Upper lobe of left lung (tissue), 6 donors: ENCODE data around the gene SLC25A45. TPM values are rescaled to one million over a fixed set of nuclear protein-coding genes. Genes with fewer than 3 reads are reported as not detected.

Experiments used
- ATAC-seq, 2 donors: fragments of 200-7000 bp; cut with Tn5 transposase; one replicate each; pipeline ENCODE4 v1.9.1; 2022; ENCODE audit warnings: mild to moderate bottlenecking in 2 of 2, moderate library complexity in 2 of 2; ENCODE audit not compliant: low FRiP score in 2 of 2
- DNase-seq, 2 donors: peaks; one replicate each; pipeline ENCODE4 v3.0.0-alpha.2; 2019 to 2020
- H3K27ac ChIP-seq, 4 donors: fragments of 200-600 bp; sonication (generic); one replicate each; pipeline ENCODE4 v1.5.1; 2016 to 2019
- H3K27me3 ChIP-seq, 4 donors: fragments of 200-600 bp; sonication (generic); one replicate each; pipeline ENCODE4 v1.5.1; 2017 to 2019
- H3K36me3 ChIP-seq, 4 donors: fragments of 200-600 bp; sonication (generic); one replicate each; pipeline ENCODE4 v1.5.1; 2016 to 2019
- H3K4me1 ChIP-seq, 4 donors: fragments of 200-600 bp; sonication (generic); one replicate each; pipeline ENCODE4 v1.5.1; 2018 to 2019
- H3K4me3 ChIP-seq, 4 donors: fragments of 200-600 bp; sonication (generic); one replicate each; pipeline ENCODE4 v1.5.1; 2017 to 2019; ENCODE audit warnings: mild to moderate bottlenecking in 2 of 4, moderate library complexity in 1 of 4
- H3K9me3 ChIP-seq, 4 donors: fragments of 200-600 bp; sonication (generic); one replicate each; pipeline ENCODE4 v1.5.1; 2018 to 2019
- EP300 ChIP-seq, 4 donors: sonication (generic); formaldehyde crosslinking; IDR thresholded peaks; one replicate each; pipeline ENCODE4 v1.5.1; 2017; ENCODE audit warnings: antibody characterized with exemption in 4 of 4, control low read depth in 2 of 4
- POLR2A ChIP-seq, 4 donors: fragments of 450-650 bp; IDR thresholded peaks; one replicate each; pipeline ENCODE4 v1.5.1; 2016 to 2017; ENCODE audit warnings: antibody characterized with exemption in 4 of 4, mild to moderate bottlenecking in 2 of 4
- POLR2AphosphoS5 ChIP-seq, 2 donors: sonication (generic); formaldehyde crosslinking; IDR thresholded peaks; one replicate each; pipeline ENCODE4 v1.5.1; 2017; ENCODE audit warnings: antibody characterized with exemption in 2 of 2
- WGBS, 2 donors: methylation state at CpG; one replicate each; pipeline ENCODE4 v1.1.5; 2017 to 2018; 5-methylcytosine and 5-hydroxymethylcytosine counted together
- total RNA-seq, 6 donors: library from RNA; depleted of rRNA in 4 of 6; stranded (reverse); fragments of >200 nt in 4 of 6; gene quantifications; one replicate each; pipeline versions ENCODE4 v1.1.0 to v1.2.1, GENCODE V29; 2016 to 2021
- TF ChIP-seq, protein P1 (sequence below), 6 experiments: fragments of 450-650 bp in 4 of 6; fragments of 200-600 bp in 2 of 6; sonication (generic) in 2 of 6; IDR thresholded peaks; one replicate each; pipeline ENCODE4 v1.5.1; 2016 to 2019; ENCODE audit warnings: antibody characterized with exemption in 6 of 6
- donor health status: DM: no; HTN: no; CAD: no; lungs with moderate emphysema.
- donor health status: DM: no; HTN: yes; CAD: no; lungs with severe emphysema.

Gene SLC25A45
- total RNA-seq, 6 donors from 2014 or later: 5.5 to 40.8 (median 19.4) TPM

DNA sequence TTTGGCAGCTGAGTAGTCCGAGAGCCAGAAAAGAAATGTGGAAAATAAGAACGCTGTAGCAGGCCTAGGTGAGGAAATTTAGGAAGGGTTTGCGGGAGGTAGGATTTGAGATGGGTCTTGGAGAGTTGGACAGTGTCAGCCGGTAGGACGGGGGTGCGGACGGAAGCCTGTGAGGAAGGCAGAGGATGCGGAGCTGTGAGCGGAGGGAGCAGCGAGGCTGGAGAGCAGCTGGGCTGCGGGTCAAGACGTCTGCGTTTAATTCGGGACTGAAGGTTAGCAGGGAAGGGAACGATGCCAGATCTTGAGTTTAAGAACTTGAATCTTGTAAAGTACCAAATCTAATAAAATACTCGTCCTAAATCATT lies 28.6 kb downstream of the SLC25A45 start:
- Histone ChIP-seq H3K27ac (peak overlapping the region; percentile 28 to 81 (median 47)), H3K9me3 (no peaks in the 10 kb centered on the region), H3K4me3 (peak overlapping the region; percentile 34 to 93 (median 84)), H3K27me3 (no peaks in the 10 kb centered on the region), H3K4me1 (peaks cover 16 to 22% (median 21%) of the 10 kb centered on the region in 4 donors), H3K36me3 (peaks cover 10 to 45% (median 34%) of the 10 kb centered on the region in 4 donors)
- DNase-seq (no peak), ATAC-seq (peak in 1 of 2 donors; percentile 7)
- whole genome bisulfite sequencing, 2 donors: 23 to 28% methylated on average over 16 of the region's 16 CpGs
- TF ChIP-seq, protein P1, sequence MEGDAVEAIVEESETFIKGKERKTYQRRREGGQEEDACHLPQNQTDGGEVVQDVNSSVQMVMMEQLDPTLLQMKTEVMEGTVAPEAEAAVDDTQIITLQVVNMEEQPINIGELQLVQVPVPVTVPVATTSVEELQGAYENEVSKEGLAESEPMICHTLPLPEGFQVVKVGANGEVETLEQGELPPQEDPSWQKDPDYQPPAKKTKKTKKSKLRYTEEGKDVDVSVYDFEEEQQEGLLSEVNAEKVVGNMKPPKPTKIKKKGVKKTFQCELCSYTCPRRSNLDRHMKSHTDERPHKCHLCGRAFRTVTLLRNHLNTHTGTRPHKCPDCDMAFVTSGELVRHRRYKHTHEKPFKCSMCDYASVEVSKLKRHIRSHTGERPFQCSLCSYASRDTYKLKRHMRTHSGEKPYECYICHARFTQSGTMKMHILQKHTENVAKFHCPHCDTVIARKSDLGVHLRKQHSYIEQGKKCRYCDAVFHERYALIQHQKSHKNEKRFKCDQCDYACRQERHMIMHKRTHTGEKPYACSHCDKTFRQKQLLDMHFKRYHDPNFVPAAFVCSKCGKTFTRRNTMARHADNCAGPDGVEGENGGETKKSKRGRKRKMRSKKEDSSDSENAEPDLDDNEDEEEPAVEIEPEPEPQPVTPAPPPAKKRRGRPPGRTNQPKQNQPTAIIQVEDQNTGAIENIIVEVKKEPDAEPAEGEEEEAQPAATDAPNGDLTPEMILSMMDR (IDR thresholded peaks at IDR 0.05): no peak
- TF ChIP-seq POLR2A (IDR thresholded peaks at IDR 0.05) (no peak), POLR2AphosphoS5 (IDR thresholded peaks at IDR 0.05) (no peak), EP300 (IDR thresholded peaks at IDR 0.05) (no peak)

DNA sequence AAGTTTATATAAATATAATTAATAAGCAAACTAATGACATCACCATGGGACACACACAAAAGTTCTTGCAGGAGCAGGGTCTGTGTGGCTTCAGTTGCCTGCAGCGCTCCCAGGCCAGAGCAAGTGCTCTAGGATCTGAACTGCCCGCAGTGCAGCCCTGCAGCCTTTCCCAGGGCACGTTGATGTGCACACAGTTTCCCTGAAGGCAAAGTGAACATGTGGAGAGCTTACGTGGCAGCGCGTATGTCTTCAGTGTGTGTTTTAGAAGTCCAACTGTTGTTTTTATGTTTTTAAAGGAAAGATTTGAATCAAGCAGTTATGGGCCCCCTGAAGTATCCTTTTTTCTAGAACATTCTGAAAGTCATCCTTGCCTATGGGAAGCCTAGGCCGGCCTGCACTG lies 29.1 kb downstream of the SLC25A45 start:
- H3K27ac ChIP-seq: no peak overlapping the region
- no peaks in the 10 kb centered on the region for H3K27me3 ChIP-seq
- H3K9me3 ChIP-seq: no peaks in the 10 kb centered on the region
- H3K4me1 ChIP-seq: peaks cover 16 to 22% (median 21%) of the 10 kb centered on the region in 4 donors
- DNase-seq (no peak), ATAC-seq (no peak)
- TF ChIP-seq, protein P1 (IDR thresholded peaks at IDR 0.05): no peak
- TF ChIP-seq EP300 (IDR thresholded peaks at IDR 0.05): no peak
- WGBS, 2 donors: 86 to 93% methylated on average over 7 of the region's 7 CpGs
- no peak overlapping the region for H3K4me3 ChIP-seq
- peaks cover 15 to 50% (median 39%) of the 10 kb centered on the region in 4 donors for H3K36me3 ChIP-seq

DNA sequence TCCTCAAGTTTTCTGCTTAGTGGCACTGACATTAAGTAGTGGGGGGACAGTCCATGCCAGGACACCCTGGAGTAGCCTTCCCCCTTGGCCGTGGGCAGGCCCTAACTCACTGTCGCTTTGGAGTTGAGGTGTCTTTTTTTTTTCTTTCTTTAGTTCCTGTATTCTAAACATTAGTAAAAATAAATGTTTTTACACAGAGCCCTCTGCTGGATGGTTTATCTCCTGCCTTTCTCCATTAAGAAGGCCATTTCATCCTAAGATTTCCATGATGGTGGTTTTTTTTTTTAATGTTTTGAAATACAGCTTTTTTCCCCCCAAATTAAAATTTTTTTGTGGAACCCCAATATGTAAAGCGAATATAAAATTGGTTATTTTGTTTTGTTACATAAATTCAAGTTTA lies 29.7 kb downstream of the SLC25A45 start:
- Histone ChIP-seq H3K36me3 (peaks cover 20 to 56% (median 45%) of the 10 kb centered on the region in 4 donors), H3K9me3 (no peaks in the 10 kb centered on the region), H3K27ac (no peak overlapping the region), H3K4me1 (peaks cover 16 to 22% (median 19%) of the 10 kb centered on the region in 4 donors), H3K27me3 (no peaks in the 10 kb centered on the region), H3K4me3 (no peak overlapping the region)
- TF ChIP-seq POLR2AphosphoS5 (IDR thresholded peaks at IDR 0.05) (no peak), POLR2A (IDR thresholded peaks at IDR 0.05) (no peak), EP300 (IDR thresholded peaks at IDR 0.05) (no peak)
- TF ChIP-seq, protein P1 (IDR thresholded peaks at IDR 0.05): no peak
- ATAC-seq (no peak), DNase-seq (no peak)
- 73 to 79% methylated on average over 3 of the region's 3 CpGs for WGBS, 2 donors

DNA sequence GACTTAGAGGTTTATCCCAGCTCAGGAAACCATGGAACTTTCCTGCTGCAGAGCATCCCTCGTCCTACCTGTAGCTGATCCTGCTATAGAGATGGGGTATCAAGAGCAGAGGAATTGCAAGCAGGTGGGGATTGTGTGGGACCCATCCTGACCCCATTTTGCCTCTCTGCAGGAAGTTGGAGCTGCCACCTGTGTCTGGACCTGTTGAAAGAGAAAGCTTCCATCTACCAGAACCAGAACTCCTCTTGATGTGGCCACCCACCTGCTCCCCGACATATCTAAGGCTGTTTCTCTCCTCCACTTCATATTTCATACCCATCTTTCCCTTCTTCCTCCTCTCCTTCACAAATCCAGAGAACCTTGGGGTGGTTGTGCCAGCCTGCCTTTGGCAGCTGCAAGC lies 30.9 kb downstream of the SLC25A45 start:
- H3K27me3 ChIP-seq: no peaks in the 10 kb centered on the region
- peaks cover 16 to 22% (median 19%) of the 10 kb centered on the region in 4 donors for H3K4me1 ChIP-seq
- H3K36me3 ChIP-seq: peaks cover 31 to 69% (median 57%) of the 10 kb centered on the region in 4 donors
- H3K27ac ChIP-seq: no peak overlapping the region
- WGBS, 2 donors: 96% methylated on average over 2 of the region's 2 CpGs
- DNase-seq: no peak
- no peak for ATAC-seq
- H3K4me3 ChIP-seq: no peak overlapping the region
- H3K9me3 ChIP-seq: no peaks in the 10 kb centered on the region
- no peak for TF ChIP-seq POLR2A (IDR thresholded peaks at IDR 0.05)
- no peak for TF ChIP-seq EP300 (IDR thresholded peaks at IDR 0.05)
- TF ChIP-seq POLR2AphosphoS5 (IDR thresholded peaks at IDR 0.05): no peak

DNA sequence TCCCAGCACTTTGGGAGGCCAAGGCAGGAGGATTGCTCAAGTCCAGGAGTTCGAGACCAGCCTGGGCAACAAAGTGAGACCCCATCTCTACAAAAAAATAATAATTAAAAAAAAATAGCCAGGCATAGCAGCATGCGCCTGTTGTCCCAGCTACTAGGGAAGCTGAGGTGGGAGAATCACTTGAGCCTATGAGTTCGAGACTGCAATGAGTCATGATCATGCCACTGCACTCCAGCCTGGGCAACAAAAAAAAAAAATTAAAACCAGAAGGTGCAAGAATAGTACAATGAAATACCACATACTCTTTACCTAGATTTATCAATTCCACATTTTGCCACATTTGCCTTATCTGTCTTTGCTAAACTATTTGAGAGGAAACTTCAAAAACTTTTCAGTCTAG lies 40.6 kb downstream of the SLC25A45 start:
- TF ChIP-seq POLR2A (IDR thresholded peaks at IDR 0.05) (no peak), POLR2AphosphoS5 (IDR thresholded peaks at IDR 0.05) (no peak), EP300 (IDR thresholded peaks at IDR 0.05) (no peak)
- TF ChIP-seq, protein P1 (IDR thresholded peaks at IDR 0.05): no peak
- no peak for DNase-seq
- no peak overlapping the region for H3K27ac ChIP-seq
- no peaks in the 10 kb centered on the region for H3K9me3 ChIP-seq
- peaks cover 0 to 6% (median 3%) of the 10 kb centered on the region in 4 donors for H3K4me1 ChIP-seq
- WGBS, 2 donors: 88 to 94% methylated on average over 3 of the region's 3 CpGs
- H3K4me3 ChIP-seq: no peak overlapping the region
- ATAC-seq: no peak
- H3K36me3 ChIP-seq: peaks cover 50 to 76% (median 72%) of the 10 kb centered on the region in 4 donors
- H3K27me3 ChIP-seq: no peaks in the 10 kb centered on the region
